ENCODE results near the gene GM2A. TPM values are rescaled to one million over a fixed set of nuclear protein-coding genes. Genes with fewer than 3 reads are reported as not detected.
A peak's percentile ranks its signal among the peaks of the same experiment; 100 is the strongest.

Gene GM2A
- total RNA-seq, 6 donors from 2014 or later: 27.2 to 129 (median 59.0) TPM

DNA sequence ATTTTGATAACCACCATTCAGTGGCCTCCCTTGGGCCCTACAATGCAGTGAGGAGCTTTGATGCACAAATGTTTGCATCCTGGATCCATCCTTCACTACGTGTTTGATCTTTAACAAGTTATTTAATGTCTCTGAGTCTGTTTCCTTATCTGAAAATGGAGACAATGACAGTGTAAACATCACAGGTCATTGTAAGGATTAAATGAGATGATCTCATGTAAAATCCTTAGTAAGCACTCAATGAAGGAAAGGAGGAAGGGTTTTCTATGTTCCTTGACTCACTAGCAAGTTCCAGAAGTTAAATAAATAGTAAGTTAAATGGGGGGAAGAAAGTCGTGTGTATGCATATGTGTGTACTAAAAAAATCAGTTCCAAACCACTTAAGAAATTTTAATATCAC, 60.4 kb downstream of the GM2A start:
- TF ChIP-seq, protein P1, sequence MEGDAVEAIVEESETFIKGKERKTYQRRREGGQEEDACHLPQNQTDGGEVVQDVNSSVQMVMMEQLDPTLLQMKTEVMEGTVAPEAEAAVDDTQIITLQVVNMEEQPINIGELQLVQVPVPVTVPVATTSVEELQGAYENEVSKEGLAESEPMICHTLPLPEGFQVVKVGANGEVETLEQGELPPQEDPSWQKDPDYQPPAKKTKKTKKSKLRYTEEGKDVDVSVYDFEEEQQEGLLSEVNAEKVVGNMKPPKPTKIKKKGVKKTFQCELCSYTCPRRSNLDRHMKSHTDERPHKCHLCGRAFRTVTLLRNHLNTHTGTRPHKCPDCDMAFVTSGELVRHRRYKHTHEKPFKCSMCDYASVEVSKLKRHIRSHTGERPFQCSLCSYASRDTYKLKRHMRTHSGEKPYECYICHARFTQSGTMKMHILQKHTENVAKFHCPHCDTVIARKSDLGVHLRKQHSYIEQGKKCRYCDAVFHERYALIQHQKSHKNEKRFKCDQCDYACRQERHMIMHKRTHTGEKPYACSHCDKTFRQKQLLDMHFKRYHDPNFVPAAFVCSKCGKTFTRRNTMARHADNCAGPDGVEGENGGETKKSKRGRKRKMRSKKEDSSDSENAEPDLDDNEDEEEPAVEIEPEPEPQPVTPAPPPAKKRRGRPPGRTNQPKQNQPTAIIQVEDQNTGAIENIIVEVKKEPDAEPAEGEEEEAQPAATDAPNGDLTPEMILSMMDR (IDR thresholded peaks at IDR 0.05): no peak
- no peak for TF ChIP-seq EP300 (IDR thresholded peaks at IDR 0.05)
- no peak for TF ChIP-seq POLR2AphosphoS5 (IDR thresholded peaks at IDR 0.05)
- Histone ChIP-seq H3K27me3 (no peaks in the 10 kb centered on the region), H3K36me3 (no peaks in the 10 kb centered on the region), H3K4me1 (no peaks in the 10 kb centered on the region), H3K9me3 (no peaks in the 10 kb centered on the region), H3K27ac (no peak overlapping the region), H3K4me3 (no peak overlapping the region)
- ATAC-seq (ENCODE audit: low FRiP score in 2 of 2) (no peak), DNase-seq (no peak)
- 27 to 48% methylated on average over 2 of the region's 2 CpGs for WGBS, 2 donors

- no peak for TF ChIP-seq POLR2AphosphoS5 (IDR thresholded peaks at IDR 0.05)
- no peak for TF ChIP-seq EP300 (IDR thresholded peaks at IDR 0.05)
- TF ChIP-seq, protein P1 (IDR thresholded peaks at IDR 0.05): peak; percentile 69 to 82 (median 76)
- TF ChIP-seq POLR2A (IDR thresholded peaks at IDR 0.05): no peak
- H3K36me3 ChIP-seq: no peaks in the 10 kb centered on the region
- H3K4me1 ChIP-seq: no peaks in the 10 kb centered on the region
- H3K9me3 ChIP-seq: no peaks in the 10 kb centered on the region
- peak; percentile 86 to 88 for ATAC-seq (ENCODE audit: low FRiP score in 2 of 2)
- H3K4me3 ChIP-seq: no peak overlapping the region
- no peak overlapping the region for H3K27ac ChIP-seq
- peak in 1 of 2 donors; percentile 80 for DNase-seq
- H3K27me3 ChIP-seq: no peaks in the 10 kb centered on the region
- WGBS, 2 donors: 45 to 55% methylated on average over 8 of the region's 8 CpGs
Measured at GRCh38 chr5:151315998-151316597, 63.1 kb downstream of the GM2A start.

DNA sequence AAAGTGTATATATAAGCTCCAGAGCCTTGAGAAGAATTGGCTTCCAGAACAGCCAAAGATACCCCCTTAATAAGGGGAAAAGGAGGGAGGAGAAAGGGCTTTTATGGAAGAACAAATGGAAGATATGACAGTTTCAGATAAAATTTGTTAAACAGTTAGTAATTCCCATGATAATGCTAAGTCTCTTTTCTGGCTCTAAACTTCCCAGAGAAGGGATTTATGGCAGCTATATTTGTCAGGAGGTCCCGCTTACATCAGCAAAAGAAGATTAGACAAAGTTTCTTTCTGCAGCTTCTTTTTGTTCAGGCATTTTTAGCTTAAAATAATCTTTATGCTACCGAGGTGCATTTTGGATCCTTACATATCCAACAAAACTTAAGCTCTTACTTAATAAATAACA, 64.9 kb downstream of the GM2A start:
- Histone ChIP-seq H3K4me3 (no peak overlapping the region), H3K36me3 (no peaks in the 10 kb centered on the region), H3K9me3 (no peaks in the 10 kb centered on the region), H3K27ac (no peak overlapping the region), H3K27me3 (no peaks in the 10 kb centered on the region), H3K4me1 (no peaks in the 10 kb centered on the region)
- 78 to 80% methylated on average over 2 of the region's 2 CpGs for WGBS, 2 donors
- ATAC-seq (ENCODE audit: low FRiP score in 2 of 2): no peak
- no peak for DNase-seq
- TF ChIP-seq POLR2AphosphoS5 (IDR thresholded peaks at IDR 0.05) (no peak), POLR2A (IDR thresholded peaks at IDR 0.05) (no peak), EP300 (IDR thresholded peaks at IDR 0.05) (no peak)
- TF ChIP-seq, protein P1 (IDR thresholded peaks at IDR 0.05): no peak

GRCh38 chr5:151318850-151319732, 66.1 kb downstream of the GM2A start:
- H3K27me3 ChIP-seq: no peaks in the 10 kb centered on the region
- no peak overlapping the region for H3K27ac ChIP-seq
- ATAC-seq (ENCODE audit: low FRiP score in 2 of 2): peak in 1 of 2 donors; percentile 55
- no peak for TF ChIP-seq EP300 (IDR thresholded peaks at IDR 0.05)
- no peak for TF ChIP-seq POLR2A (IDR thresholded peaks at IDR 0.05)
- TF ChIP-seq, protein P1 (IDR thresholded peaks at IDR 0.05): no peak
- no peak for TF ChIP-seq POLR2AphosphoS5 (IDR thresholded peaks at IDR 0.05)
- DNase-seq: no peak
- no peaks in the 10 kb centered on the region for H3K4me1 ChIP-seq
- H3K36me3 ChIP-seq: no peaks in the 10 kb centered on the region
- H3K4me3 ChIP-seq: no peak overlapping the region
- H3K9me3 ChIP-seq: no peaks in the 10 kb centered on the region
- WGBS, 2 donors: 68 to 69% methylated on average over 2 of the region's 2 CpGs

Other genes starting within 250 kb of the GM2A start
- 1,000 to 10,000 TPM in 4 of 6 donors, 100 to 1,000 TPM in 2; 876 to 1,536 (median 1,027) TPM for gene GPX3, start 232.6 kb upstream of the GM2A start, total RNA-seq
- gene TNIP1, start 172.2 kb upstream of the GM2A start, total RNA-seq: 100 to 1,000 TPM; 109 to 166 (median 130) TPM
- gene ANXA6, start 95.4 kb upstream of the GM2A start, total RNA-seq: 100 to 1,000 TPM in 1 of 6 donors, 10 to 100 TPM in 5; 68.5 to 176 (median 84.5) TPM
- 100 to 1,000 TPM in 3 of 6 donors, 10 to 100 TPM in 3; 61.0 to 119 (median 92.6) TPM for gene CCDC69, start 29.1 kb upstream of the GM2A start, total RNA-seq
- not detected for gene SLC36A3, start 50.6 kb downstream of the GM2A start, total RNA-seq
- not detected for gene SLC36A2, start 94.4 kb downstream of the GM2A start, total RNA-seq
- 10 to 100 TPM in 5 of 6 donors, 1 to 10 TPM in 1; 9.5 to 49.2 (median 12.9) TPM for gene SLC36A1, start 194.4 kb downstream of the GM2A start, total RNA-seq

All from upper lobe of left lung (tissue), 6 donors.